Fibroblast of the aortic adventitia (primary cell): ENCODE measurements around the gene RBPJL. TPM values are rescaled to one million over a fixed set of nuclear protein-coding genes. Genes with fewer than 3 reads are reported as not detected.

Source experiments
- DNase-seq: peaks from one replicate; pipeline ENCODE4 v3.0.0-alpha.2; 2010; ENCODE audit warnings: low read depth
- H3K4me3 ChIP-seq: 2 replicates; pipeline ENCODE4 v1.5.1; 2011; ENCODE audit warnings: low read depth, mild to moderate bottlenecking, control low read depth, low read length, moderate library complexity
- total RNA-seq: library from RNA; depleted of rRNA; stranded (reverse); fragments of >200 nt; gene quantifications from 2 replicates; pipeline ENCODE4 v1.2.3, GENCODE V29; 2012; ENCODE audit warnings: low replicate concordance
- TF ChIP-seq, protein P1 (sequence below): IDR thresholded peaks from 2 replicates; pipeline ENCODE4 v1.5.1; 2011; ENCODE audit warnings: mild to moderate bottlenecking, low read length, control low read depth, inconsistent platforms; ENCODE audit not compliant: insufficient read depth

RBPJL gene, protein sequence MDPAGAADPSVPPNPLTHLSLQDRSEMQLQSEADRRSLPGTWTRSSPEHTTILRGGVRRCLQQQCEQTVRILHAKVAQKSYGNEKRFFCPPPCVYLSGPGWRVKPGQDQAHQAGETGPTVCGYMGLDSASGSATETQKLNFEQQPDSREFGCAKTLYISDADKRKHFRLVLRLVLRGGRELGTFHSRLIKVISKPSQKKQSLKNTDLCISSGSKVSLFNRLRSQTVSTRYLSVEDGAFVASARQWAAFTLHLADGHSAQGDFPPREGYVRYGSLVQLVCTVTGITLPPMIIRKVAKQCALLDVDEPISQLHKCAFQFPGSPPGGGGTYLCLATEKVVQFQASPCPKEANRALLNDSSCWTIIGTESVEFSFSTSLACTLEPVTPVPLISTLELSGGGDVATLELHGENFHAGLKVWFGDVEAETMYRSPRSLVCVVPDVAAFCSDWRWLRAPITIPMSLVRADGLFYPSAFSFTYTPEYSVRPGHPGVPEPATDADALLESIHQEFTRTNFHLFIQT
- not detected in 2 replicates for total RNA-seq

DNA sequence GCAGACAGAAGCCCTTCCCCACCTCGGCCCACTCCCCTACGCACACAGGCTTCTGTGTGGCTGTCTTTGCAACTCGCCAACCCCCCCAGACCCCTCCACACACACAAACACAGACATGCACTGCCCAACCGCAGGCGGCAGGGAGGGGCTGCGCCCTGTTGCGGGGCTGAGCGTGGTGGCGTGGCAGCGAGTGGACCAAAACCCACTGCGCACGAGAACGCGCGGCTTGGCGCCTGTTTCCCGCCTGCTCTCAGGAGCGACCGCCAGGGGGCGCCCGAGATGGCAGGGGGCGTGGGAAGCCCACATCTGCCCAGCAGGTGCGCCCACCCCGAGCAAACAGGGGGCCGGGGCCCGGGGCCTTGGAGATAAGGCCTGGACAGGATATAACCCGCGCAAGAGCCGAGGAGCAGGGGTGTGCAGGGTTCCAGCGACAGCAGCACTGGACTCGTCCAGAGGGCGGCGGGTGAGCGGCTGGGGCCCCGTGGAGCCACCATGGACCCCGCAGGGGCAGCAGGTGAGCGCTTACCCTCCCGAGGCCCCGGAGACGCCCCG, at the start of gene RBPJL:
RBPJL (plus strand) TSS at position 410 of the 552 bp plus-strand sequence; CDS start at position 493, 83 bp downstream.
- TF ChIP-seq, protein P1, sequence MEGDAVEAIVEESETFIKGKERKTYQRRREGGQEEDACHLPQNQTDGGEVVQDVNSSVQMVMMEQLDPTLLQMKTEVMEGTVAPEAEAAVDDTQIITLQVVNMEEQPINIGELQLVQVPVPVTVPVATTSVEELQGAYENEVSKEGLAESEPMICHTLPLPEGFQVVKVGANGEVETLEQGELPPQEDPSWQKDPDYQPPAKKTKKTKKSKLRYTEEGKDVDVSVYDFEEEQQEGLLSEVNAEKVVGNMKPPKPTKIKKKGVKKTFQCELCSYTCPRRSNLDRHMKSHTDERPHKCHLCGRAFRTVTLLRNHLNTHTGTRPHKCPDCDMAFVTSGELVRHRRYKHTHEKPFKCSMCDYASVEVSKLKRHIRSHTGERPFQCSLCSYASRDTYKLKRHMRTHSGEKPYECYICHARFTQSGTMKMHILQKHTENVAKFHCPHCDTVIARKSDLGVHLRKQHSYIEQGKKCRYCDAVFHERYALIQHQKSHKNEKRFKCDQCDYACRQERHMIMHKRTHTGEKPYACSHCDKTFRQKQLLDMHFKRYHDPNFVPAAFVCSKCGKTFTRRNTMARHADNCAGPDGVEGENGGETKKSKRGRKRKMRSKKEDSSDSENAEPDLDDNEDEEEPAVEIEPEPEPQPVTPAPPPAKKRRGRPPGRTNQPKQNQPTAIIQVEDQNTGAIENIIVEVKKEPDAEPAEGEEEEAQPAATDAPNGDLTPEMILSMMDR: peak; percentile 62
- no peak for DNase-seq

DNA sequence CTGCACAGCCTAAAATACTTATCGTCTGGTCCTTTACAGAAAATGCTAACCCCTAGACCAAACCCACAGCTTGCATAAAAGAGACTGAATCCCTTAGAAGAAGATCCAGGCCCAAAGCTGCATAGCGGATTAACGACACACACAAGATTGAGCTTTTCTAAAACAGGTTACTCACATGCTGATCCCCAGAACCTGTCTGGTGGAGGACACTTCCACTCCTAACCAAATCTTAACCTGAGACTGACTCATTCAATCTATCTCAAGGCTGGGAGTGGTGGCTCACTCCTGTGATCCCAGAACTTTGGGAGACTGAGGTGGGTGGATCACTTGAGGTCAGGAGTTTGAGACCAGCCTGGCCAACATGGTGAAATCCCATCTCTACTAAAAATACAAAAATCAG, 49.5 kb upstream of the RBPJL start:
- H3K4me3 ChIP-seq: no peak overlapping the region
- DNase-seq: no peak
- TF ChIP-seq, protein P1: no peak

More for the DNA sequence above, at the start of gene RBPJL:
- no peak within 1 kb of the TSS for H3K4me3 ChIP-seq

DNA sequence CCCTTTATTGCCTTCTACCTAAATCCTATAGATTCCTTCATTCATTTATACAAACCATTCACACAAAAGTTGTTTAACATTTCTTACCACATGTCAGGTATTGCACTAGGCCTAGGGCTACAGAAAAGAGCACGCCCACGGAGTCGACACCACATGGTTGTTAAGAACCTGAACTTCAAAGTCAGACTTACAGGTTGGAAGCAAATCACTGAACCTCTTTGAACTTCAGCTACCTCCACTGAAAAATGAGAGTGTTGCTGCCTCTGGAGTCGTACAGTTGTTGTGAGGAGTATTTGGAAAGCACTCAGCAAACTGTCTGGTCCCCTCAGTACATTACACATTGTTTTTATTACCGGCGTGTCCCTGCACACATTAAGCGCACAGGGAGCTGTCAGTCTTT, 48.9 kb upstream of the RBPJL start:
- TF ChIP-seq, protein P1: no peak
- no peak overlapping the region for H3K4me3 ChIP-seq
- no peak for DNase-seq

DNA sequence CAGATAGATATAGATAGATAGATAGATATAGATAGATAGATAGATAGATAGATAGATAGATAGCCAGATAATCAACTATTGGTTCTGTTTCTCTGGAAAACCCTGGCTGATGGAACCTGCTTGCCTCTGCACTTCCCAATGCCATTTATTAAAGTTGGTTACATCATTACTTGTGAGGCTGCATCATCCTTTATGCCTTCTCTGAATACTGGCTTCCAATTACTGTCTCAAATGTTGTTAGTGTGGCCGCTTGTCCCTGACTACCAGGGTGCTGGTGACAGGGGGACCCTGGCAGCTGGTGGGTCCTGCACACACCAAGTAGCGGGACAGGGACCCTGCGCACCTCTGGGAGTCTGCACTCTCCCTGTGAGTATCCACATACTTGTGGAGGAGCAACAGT, 48.4 kb upstream of the RBPJL start:
- DNase-seq: no peak
- TF ChIP-seq, protein P1: no peak
- no peak overlapping the region for H3K4me3 ChIP-seq

DNA sequence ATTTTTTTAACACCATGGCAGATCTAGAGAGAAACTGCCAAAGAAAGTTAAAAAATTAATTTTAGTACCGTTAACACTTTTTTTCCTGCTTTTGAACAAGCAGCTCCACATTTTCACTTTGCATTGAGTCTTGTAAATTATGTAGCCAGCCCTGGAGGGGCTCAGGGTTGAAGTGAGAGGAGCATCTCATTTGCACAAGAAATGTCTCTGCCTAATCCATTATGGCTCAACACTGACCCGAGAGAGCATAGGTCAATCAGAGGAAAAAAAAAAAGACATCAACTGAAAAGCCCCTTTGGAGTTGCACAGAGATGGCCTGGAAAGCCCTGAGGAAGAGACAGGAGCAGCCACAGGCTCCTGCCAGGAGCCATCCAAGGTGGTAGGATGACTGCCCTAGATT, 48.0 kb upstream of the RBPJL start:
- H3K4me3 ChIP-seq: no peak overlapping the region
- TF ChIP-seq, protein P1: no peak
- DNase-seq: no peak

DNA sequence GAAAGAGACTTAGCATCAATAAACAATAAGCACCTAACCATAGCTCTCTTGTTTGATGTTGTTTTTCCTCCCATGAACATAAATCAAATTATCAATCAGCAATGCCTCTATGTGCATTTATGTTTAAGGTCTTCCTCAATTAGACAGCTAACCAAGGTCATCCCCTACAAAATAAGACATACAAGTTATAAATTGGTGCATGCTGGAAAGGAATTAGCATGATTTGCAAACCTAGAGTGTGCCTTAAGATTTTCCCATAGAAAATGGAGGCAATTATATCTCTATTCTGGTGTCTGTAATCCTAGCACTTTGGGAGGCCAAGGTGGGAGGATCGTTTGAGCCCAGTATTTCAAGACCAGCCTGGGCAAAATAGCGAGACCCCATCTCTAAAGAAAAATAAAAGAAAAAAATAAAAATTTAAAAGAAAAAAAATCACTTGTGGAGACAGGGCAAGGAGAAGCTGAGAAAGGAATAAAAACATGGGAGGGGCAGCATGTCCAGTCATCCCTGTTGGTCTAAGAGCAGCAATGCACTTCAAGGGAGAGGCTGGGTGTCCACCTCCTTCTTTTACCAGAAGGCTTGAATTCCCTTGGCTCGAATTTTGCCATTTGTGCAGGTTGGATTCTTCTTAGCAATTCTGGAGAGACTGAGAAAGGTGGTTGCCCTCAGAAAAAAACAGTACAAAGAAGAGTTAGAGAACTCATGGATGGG, 42.9 kb upstream of the RBPJL start:
- DNase-seq: no peak
- TF ChIP-seq, protein P1: no peak
- H3K4me3 ChIP-seq: no peak overlapping the region
